H7 (cell line): ENCODE data around the gene LSM5. TPM values are rescaled to one million over a fixed set of nuclear protein-coding genes. Genes with fewer than 3 reads are reported as not detected.

Experiments used
- DNase-seq: peaks from one replicate; pipeline ENCODE4 v3.0.0; 2012
- H3K27me3 ChIP-seq: 2 replicates; pipeline ENCODE4 v1.6.0; 2011; ENCODE audit warnings: mild to moderate bottlenecking, low read length; ENCODE audit not compliant: control insufficient read depth, insufficient read depth
- H3K36me3 ChIP-seq: replicated peaks from 2 replicates; pipeline ENCODE4 v1.5.1; 2011; ENCODE audit warnings: low read length; ENCODE audit not compliant: control insufficient read depth, insufficient read depth
- H3K4me3 ChIP-seq: 2 replicates; pipeline ENCODE4 v1.5.1; 2011; ENCODE audit warnings: low read depth, mild to moderate bottlenecking, control low read depth, low read length, moderate library complexity; ENCODE audit not compliant: insufficient read depth
- total RNA-seq: library from RNA; depleted of rRNA; stranded (reverse); fragments of >200 nt; shearing (Covaris generic); gene quantifications from 2 replicates; pipeline ENCODE4 v1.2.3, GENCODE V29; 2014; rRNA removed

The LSM5 gene
- 41.6 and 48.3 TPM in 2 replicates for total RNA-seq

GRCh38 chr7:32490127-32490796, at the start of gene LSM5:
Gene LSM5, minus strand, starts transcription at chr7:32490380. Its CDS starts 15 bp downstream, at chr7:32490365.
- Histone ChIP-seq H3K27me3 (no peaks in the 10 kb centered on the region), H3K36me3 (peaks cover 6% of the 10 kb centered on the region), H3K4me3 (peak within 1 kb of the TSS; percentile 86)
- DNase-seq: peak; percentile 69

GRCh38 chr7:32539366-32539765, 49.2 kb upstream of the LSM5 start:
- Histone ChIP-seq H3K36me3 (0 out of 2 replicates have a peak, but pooled peaks cover 2% of the 10 kb centered on the region), H3K27me3 (no peaks in the 10 kb centered on the region), H3K4me3 (no peak overlapping the region)
- DNase-seq: no peak

GRCh38 chr7:32537760-32538159, 47.6 kb upstream of the LSM5 start:
- DNase-seq: no peak
- no peak overlapping the region for H3K4me3 ChIP-seq

GRCh38 chr7:32536585-32536984, 46.4 kb upstream of the LSM5 start:
- no peaks in the 10 kb centered on the region for H3K36me3 ChIP-seq
- DNase-seq: no peak
- no peak overlapping the region for H3K4me3 ChIP-seq

More at GRCh38 chr7:32537760-32538159, 47.6 kb upstream of the LSM5 start:
- no peaks in the 10 kb centered on the region for H3K27me3 ChIP-seq
- H3K36me3 ChIP-seq: no peaks in the 10 kb centered on the region

GRCh38 chr7:32536016-32536415, 45.8 kb upstream of the LSM5 start:
- H3K27me3 ChIP-seq: no peaks in the 10 kb centered on the region
- H3K4me3 ChIP-seq: no peak overlapping the region
- DNase-seq: no peak
- H3K36me3 ChIP-seq: no peaks in the 10 kb centered on the region

More at GRCh38 chr7:32536585-32536984, 46.4 kb upstream of the LSM5 start:
- no peaks in the 10 kb centered on the region for H3K27me3 ChIP-seq

GRCh38 chr7:32535162-32535702, 45.1 kb upstream of the LSM5 start:
- no peak for DNase-seq
- H3K36me3 ChIP-seq: no peaks in the 10 kb centered on the region
- no peaks in the 10 kb centered on the region for H3K27me3 ChIP-seq
- H3K4me3 ChIP-seq: no peak overlapping the region

- no peak overlapping the region for H3K4me3 ChIP-seq
- no peaks in the 10 kb centered on the region for H3K27me3 ChIP-seq
- H3K36me3 ChIP-seq: no peaks in the 10 kb centered on the region
- DNase-seq: no peak
Measured at GRCh38 chr7:32533276-32534029, 43.3 kb upstream of the LSM5 start.

- no peak overlapping the region for H3K4me3 ChIP-seq
- no peaks in the 10 kb centered on the region for H3K27me3 ChIP-seq
- H3K36me3 ChIP-seq: no peaks in the 10 kb centered on the region
- no peak for DNase-seq
Measured at GRCh38 chr7:32532716-32533115, 42.5 kb upstream of the LSM5 start.

GRCh38 chr7:32532086-32532485, 41.9 kb upstream of the LSM5 start:
- Histone ChIP-seq H3K4me3 (no peak overlapping the region), H3K27me3 (no peaks in the 10 kb centered on the region), H3K36me3 (no peaks in the 10 kb centered on the region)
- no peak for DNase-seq

GRCh38 chr7:32531402-32531801, 41.2 kb upstream of the LSM5 start:
- Histone ChIP-seq H3K36me3 (no peaks in the 10 kb centered on the region), H3K27me3 (no peaks in the 10 kb centered on the region), H3K4me3 (no peak overlapping the region)
- peak; percentile 23 for DNase-seq

- no peak for DNase-seq
- Histone ChIP-seq H3K27me3 (no peaks in the 10 kb centered on the region), H3K36me3 (no peaks in the 10 kb centered on the region), H3K4me3 (no peak overlapping the region)
Measured at GRCh38 chr7:32525839-32526238, 35.7 kb upstream of the LSM5 start.

- H3K27me3 ChIP-seq: no peaks in the 10 kb centered on the region
- no peak for DNase-seq
Measured at GRCh38 chr7:32524631-32525030, 34.5 kb upstream of the LSM5 start.

GRCh38 chr7:32522746-32523530, 32.8 kb upstream of the LSM5 start:
- Histone ChIP-seq H3K27me3 (no peaks in the 10 kb centered on the region; the same call in 1 of the 2 replicates), H3K36me3 (no peaks in the 10 kb centered on the region; the same call in 1 of the 2 replicates), H3K4me3 (no peak overlapping the region)
- no peak for DNase-seq

More at GRCh38 chr7:32524631-32525030, 34.5 kb upstream of the LSM5 start:
- H3K4me3 ChIP-seq: no peak overlapping the region
- no peaks in the 10 kb centered on the region; the same call in 1 of the 2 replicates for H3K36me3 ChIP-seq

- no peak for DNase-seq
- no peaks in the 10 kb centered on the region; the same call in 1 of the 2 replicates for H3K36me3 ChIP-seq
- no peak overlapping the region for H3K4me3 ChIP-seq
Measured at GRCh38 chr7:32519763-32520162, 29.6 kb upstream of the LSM5 start.

More at GRCh38 chr7:32519763-32520162, 29.6 kb upstream of the LSM5 start:
- no peaks in the 10 kb centered on the region; the same call in 1 of the 2 replicates for H3K27me3 ChIP-seq
